ENCODE data around the gene SUPT6H.

The SUPT6H gene

GRCh38 chr17:28737770-28738679 is 76.0 kb downstream of the SUPT6H start:
- no peak for DNase-seq (ENCODE audit: low read depth, low spot score)

GRCh38 chr17:28738680-28739384 is 76.8 kb downstream of the SUPT6H start:
- no peak for DNase-seq (ENCODE audit: low read depth, low spot score)

GRCh38 chr17:28740406-28741357 is 78.7 kb downstream of the SUPT6H start:
- no peak for DNase-seq (ENCODE audit: low read depth, low spot score)

- DNase-seq (ENCODE audit: low read depth, low spot score), result no peak
These were observed 79.6 kb downstream of the SUPT6H start for GRCh38 chr17:28741358-28742349.

GRCh38 chr17:28743243-28744103 is 81.5 kb downstream of the SUPT6H start, which contains the start of gene TRAF4:
Gene TRAF4, plus strand, starts transcription at chr17:28744011. Its CDS starts 102 bp downstream, at chr17:28744113.
- peak; percentile 95 for DNase-seq (ENCODE audit: low read depth, low spot score)

GRCh38 chr17:28744104-28744971 is 82.3 kb downstream of the SUPT6H start:
- peak; percentile 83 for DNase-seq (ENCODE audit: low read depth, low spot score)

- DNase-seq (ENCODE audit: low read depth, low spot score), result peak; percentile 68
These were observed 83.2 kb downstream of the SUPT6H start for GRCh38 chr17:28744972-28745785.

GRCh38 chr17:28745786-28746411 is 83.9 kb downstream of the SUPT6H start:
- peak; percentile 57 for DNase-seq (ENCODE audit: low read depth, low spot score)

GRCh38 chr17:28746611-28747050 is 84.6 kb downstream of the SUPT6H start:
- DNase-seq (ENCODE audit: low read depth, low spot score), result peak; percentile 46

- DNase-seq (ENCODE audit: low read depth, low spot score), result peak; percentile 37
These were observed 85.2 kb downstream of the SUPT6H start for GRCh38 chr17:28747051-28747691.

GRCh38 chr17:28747801-28748750 is 86.1 kb downstream of the SUPT6H start:
- DNase-seq (ENCODE audit: low read depth, low spot score), result no peak

- DNase-seq (ENCODE audit: low read depth, low spot score), result no peak
These were observed 87.0 kb downstream of the SUPT6H start for GRCh38 chr17:28748852-28749515.

- no peak for DNase-seq (ENCODE audit: low read depth, low spot score)
These were observed 87.6 kb downstream of the SUPT6H start for GRCh38 chr17:28749516-28750177.
